ENCODE measurements around the gene SDR39U1.

The SDR39U1 gene

DNA sequence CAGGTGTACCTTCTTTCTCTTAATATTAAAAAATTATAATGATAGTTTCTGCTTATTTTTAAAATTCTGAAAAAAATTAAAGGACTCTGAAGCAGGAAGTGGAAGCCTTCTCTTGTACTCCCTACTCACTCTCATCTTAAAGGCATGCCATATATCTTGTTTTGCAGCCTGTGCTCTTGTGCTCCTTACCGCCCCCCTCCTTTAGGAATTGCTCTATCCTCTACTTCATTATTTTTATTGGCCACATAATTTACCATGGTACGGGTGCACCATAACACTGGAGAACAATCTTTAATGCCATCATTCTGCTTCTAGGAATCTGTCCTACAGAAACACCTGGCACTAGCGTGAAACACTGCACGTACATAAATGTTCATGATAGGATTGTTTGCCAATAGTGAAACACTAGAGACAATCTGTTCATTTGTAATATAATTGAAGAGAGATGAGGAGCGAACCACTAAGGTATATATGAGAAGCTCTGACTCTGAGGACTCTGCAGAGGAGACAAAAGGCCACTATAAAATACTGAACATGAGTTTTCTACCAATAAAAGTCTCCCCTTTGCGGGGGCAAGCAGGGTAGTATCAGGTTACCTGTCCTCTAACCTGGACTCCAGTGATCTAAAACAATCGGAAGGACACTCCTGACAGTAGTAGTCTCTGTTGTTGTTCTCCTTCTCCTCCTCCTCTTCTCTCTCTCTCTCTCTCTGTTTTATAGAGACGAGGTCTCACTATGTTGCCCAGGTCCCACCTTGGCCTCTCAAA, 50.1 kb downstream of the SDR39U1 start:
- DNase-seq (ENCODE audit: low read depth in 2 of 2, low spot score in 1 of 2), result no peak

DNA sequence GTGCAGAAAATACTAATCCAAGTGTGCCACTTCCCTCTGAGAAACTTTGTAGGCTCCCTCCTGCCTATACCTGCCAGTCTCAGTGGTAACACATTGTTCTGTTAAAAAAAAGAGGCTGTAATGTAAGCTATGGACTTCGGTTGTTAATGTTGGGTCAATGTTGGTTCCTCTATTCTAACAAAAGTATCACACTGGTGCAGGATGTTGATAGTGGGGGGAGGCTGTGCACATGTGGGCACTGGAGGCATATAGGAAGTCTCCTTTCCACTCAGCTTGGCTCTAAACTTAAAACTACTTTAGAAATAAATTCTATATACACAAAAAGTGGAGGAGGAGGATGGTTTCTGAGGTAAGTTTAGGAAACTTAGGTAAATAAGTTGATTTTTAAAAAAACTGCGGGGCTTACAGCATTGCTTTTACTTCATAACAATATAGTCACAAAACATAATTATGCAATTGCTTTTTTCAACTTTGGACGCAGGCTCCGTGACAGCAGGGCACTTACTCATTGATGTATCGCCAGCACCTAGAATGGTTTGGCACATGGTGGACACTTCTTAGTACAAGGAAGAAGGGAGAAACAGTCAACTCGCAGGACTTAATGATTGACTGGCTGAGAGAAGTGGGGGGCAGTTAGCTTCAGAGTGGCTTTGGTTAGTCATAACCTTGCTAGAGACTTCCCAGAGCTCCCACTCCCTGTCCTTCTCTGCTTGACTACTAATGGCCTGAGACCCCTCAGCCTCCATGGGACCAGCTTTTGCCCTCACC, 51.7 kb downstream of the SDR39U1 start:
- no peak for DNase-seq (ENCODE audit: low read depth in 2 of 2, low spot score in 1 of 2)

Measured in stimulated activated CD8-positive, alpha-beta memory T cell treated with anti-CD3 and anti-CD28 coated beads, Interleukin-4, amount 100 ng/mL, for 4 hours (primary cell).